ENCODE results near the gene LMNB1.

Gene LMNB1

GRCh38 chr5:126863402-126863801 lies 86.5 kb downstream of the LMNB1 start:
- DNase-seq = no peak

- no peak for DNase-seq
These were observed 87.2 kb downstream of the LMNB1 start for GRCh38 chr5:126864042-126864688.

DNA sequence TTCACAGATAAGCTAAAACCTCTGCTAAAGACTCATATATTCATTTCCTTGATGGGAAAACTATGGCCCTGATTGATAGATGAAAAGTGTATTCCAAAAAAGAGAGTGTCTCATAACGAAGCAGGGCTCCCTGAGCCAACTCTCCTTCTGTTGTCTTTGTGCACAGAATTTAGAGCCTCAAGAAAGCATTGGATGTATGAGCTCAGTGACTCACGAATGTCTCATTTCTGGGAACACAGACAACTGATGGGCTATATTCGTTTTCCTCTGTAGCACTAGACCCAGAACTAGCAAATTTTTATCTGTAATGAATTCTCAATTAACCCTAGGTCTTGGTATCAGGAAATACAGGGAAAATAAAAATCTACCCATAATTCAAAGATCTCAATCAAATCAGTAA lies 88.4 kb downstream of the LMNB1 start:
- no peak for DNase-seq

DNA sequence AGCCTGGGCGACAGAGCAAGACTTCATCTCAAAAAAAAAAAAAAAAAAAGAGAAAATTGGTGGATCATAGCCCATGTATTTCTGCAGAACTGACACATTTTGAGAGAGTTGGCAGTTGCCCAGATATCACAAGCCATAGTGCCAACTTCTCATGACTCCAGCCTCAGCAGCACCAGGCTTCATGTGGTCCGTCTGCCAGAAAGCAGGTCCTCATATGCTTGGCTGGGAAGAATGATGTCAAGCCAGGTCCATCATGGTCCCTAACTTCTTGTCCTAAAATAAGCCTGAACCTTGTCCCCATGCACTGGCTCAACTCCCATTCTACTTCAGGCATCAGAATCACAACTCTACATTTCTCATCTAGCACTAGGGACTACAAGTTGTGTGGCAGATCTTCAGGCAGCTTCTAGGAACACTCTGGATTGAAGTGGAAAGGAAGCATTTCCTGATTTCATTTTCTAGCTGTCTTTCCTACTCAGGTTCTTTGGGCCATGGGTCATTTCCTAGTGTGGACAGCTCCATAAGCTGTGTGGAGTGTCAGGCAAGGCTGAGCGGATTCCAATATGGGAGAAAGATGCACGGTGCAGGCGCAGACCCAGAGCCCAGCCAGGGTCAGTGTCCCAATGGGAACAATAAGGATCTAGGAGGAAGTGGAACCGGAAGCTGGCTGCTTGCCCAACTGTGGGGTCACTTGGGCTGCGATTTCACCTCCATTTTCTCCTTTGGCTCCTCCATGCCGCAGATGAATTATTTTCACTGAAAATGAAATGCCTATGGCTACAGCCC lies 90.1 kb downstream of the LMNB1 start:
- DNase-seq = no peak

GRCh38 chr5:126868338-126869004 lies 91.5 kb downstream of the LMNB1 start:
- DNase-seq = no peak

DNA sequence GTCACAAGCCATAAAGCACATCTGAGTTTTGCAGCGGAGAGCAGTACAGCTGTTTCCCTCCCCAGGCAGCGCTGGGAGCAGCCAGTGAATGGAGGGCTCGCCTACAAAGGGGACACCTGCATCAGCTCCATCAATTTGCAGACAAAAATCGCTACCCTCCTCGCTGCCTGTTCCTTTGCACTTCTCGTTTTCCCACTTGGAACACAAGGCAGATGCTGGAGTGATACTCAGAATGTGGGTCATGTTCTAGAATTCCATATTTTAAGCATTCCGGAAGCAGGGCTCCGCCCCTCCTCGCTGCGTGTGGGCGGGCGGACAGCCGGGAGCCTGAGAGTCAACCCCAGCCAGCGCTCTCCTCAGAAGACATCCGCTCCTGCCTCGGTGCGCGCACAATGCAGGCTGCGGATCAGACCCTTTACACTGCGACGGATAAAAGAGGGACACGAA lies 92.1 kb downstream of the LMNB1 start:
- DNase-seq = peak; percentile 35

DNA sequence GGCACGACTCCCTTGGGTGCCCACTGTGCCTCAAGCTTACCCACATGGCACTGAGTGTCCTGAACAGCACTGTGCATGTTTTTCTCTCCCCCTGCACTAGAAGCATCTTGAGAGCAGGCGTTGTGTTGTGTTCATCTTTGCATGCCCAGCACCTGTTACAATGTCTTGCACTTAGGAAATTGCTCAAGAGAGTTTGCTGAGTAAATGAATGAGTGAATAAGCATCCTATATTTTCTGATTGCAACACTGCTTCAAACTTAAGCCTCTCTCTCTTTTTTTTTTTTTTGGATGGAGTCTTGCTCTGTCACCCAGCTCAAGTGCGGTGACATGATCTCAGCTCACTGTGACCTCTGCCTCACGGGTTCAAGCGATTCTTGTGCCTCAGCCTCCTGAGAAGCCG lies 94.5 kb downstream of the LMNB1 start:
- DNase-seq = no peak

- DNase-seq = no peak
These were observed 95.8 kb downstream of the LMNB1 start for GRCh38 chr5:126872561-126873354.

GRCh38 chr5:126875303-126875785 lies 98.4 kb downstream of the LMNB1 start:
- DNase-seq = no peak

- no peak for DNase-seq
These were observed 100.7 kb downstream of the LMNB1 start for GRCh38 chr5:126877602-126878001.

GRCh38 chr5:126878085-126878484 lies 101.1 kb downstream of the LMNB1 start:
- DNase-seq = no peak

DNA sequence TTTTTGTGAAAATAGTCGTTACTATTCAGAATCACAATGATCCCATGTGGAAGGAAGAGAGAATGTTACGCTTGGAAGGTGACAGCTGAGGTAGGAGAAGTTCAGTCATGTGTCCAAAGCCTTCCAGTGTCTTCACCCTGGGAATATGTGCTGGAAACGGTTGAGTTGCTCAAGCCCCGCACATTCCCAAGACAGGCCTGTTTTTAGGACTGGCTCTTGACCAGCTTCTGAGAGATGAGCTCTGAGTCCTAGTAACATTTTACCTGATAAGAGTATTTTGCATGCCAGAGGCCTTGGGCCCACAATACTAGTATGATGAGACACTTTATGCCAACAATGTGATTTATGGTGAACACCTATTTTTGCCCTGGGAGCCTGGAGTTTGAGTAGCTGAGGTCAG lies 101.7 kb downstream of the LMNB1 start:
- no peak for DNase-seq

GRCh38 chr5:126881821-126882600 lies 105.1 kb downstream of the LMNB1 start:
- no peak for DNase-seq

DNA sequence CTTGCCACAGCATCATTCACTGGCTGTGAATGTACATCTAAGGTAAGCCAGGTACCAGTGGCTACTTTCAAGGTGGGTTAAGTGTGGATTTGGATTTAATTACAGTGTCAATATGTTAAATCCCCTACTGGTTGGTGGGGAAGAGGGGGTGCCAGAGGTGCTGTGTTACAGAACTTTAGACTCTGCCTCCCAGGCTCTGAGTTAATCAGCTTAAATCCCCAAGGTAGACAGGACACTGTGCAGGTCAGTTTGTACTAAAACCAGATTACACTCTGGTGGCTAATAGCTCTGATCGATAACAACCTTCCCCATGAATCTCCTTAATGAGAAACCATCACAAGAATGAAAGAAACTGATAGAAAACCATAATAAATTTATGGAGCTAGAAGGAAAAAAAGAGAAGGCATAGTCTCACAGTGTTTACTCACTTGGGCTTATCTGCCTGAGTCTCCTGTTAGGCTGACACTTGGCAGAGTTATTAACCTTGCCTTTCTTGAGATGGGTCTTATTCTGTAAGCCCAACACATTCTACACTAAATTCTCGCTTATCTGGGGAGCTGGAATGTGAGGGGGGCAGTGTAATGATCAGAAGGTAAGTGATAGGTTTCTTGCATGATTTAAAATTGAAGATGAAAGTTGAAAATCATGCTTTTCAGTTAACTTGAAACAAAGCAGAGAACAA lies 106.8 kb downstream of the LMNB1 start:
- no peak for DNase-seq

DNA sequence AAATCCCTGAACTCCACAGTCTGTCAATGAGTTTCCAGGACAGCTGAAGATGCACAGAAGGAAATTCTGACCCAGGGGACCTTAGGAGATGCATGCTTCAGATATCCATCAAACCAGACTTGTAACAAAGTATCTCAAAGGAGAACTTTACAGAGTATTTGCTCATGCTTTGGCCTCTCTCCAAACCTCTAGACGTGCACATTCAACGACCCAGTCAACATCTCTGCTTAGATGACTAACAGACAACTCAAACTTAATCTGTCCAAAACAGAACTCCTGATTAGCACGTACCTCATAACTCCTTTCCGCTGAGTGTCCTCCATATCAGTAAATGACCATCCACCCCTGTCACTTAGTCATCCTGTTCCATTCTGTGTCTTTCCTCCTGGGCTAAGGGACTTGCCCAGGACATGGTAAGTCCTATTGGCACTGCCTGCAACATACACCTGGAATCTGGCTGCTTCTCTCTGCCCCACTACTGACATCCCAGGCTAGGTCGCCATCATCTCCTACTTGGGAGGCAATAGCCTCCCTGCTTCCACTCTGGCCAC lies 107.4 kb downstream of the LMNB1 start:
- no peak for DNase-seq

All from NCI-H187 treated with DMSO at 0.1 percent for 48 hours (cell line).